Measurements from ENCODE around the gene CD52. TPM values are rescaled to one million over a fixed set of nuclear protein-coding genes. Genes with fewer than 3 reads are reported as not detected.

CD52 gene
- total RNA-seq, 4 donors from 2014 or later = 4.8 TPM; not detected in 3

GRCh38 chr1:26337206-26337535 lies 19.4 kb downstream of the CD52 start:
- TF ChIP-seq CTCF (IDR thresholded peaks at IDR 0.05) (no peak), POLR2A (IDR thresholded peaks at IDR 0.05) (no peak), EP300 (IDR thresholded peaks at IDR 0.05) (no peak)
- WGBS, 2 donors = 77 to 79% methylated on average over 5 to 7 of the region's 7 CpGs

GRCh38 chr1:26337625-26338024 lies 19.9 kb downstream of the CD52 start:
- Histone ChIP-seq H3K4me3 (no peak overlapping the region), H3K9me3 (no peaks in the 10 kb centered on the region), H3K4me1 (peaks cover 0 to 16% (median 8%) of the 10 kb centered on the region in 4 donors), H3K27me3 (peaks cover 0 to 47% of the 10 kb centered on the region in 2 donors), H3K36me3 (no peaks in the 10 kb centered on the region), H3K27ac (no peak overlapping the region)
- WGBS, 2 donors = 56 to 66% methylated on average over 3 to 4 of the region's 4 CpGs
- DNase-seq (ENCODE audit: low spot score in 2 of 2) = no peak
- no peak for TF ChIP-seq POLR2A (IDR thresholded peaks at IDR 0.05)
- TF ChIP-seq CTCF (IDR thresholded peaks at IDR 0.05) = no peak

More at GRCh38 chr1:26337206-26337535, 19.4 kb downstream of the CD52 start:
- peaks cover 0 to 16% (median 8%) of the 10 kb centered on the region in 4 donors for H3K4me1 ChIP-seq
- no peaks in the 10 kb centered on the region for H3K9me3 ChIP-seq
- no peak overlapping the region for H3K4me3 ChIP-seq
- H3K27me3 ChIP-seq = peaks cover 0 to 52% of the 10 kb centered on the region in 2 donors
- no peak overlapping the region for H3K27ac ChIP-seq
- DNase-seq (ENCODE audit: low spot score in 2 of 2) = no peak
- no peaks in the 10 kb centered on the region for H3K36me3 ChIP-seq

- Histone ChIP-seq H3K4me3 (no peak overlapping the region), H3K36me3 (no peaks in the 10 kb centered on the region), H3K27ac (no peak overlapping the region), H3K9me3 (no peaks in the 10 kb centered on the region), H3K4me1 (peaks cover 0 to 16% (median 8%) of the 10 kb centered on the region in 4 donors), H3K27me3 (peaks cover 0 to 39% of the 10 kb centered on the region in 2 donors)
- no peak for DNase-seq (ENCODE audit: low spot score in 2 of 2)
- WGBS, 2 donors = 46 to 55% methylated on average over 1 of the region's 1 CpG
- no peak for TF ChIP-seq EP300 (IDR thresholded peaks at IDR 0.05)
- TF ChIP-seq POLR2A (IDR thresholded peaks at IDR 0.05) = no peak
- no peak for TF ChIP-seq CTCF (IDR thresholded peaks at IDR 0.05)
These were observed 20.9 kb downstream of the CD52 start for GRCh38 chr1:26338670-26339069.

GRCh38 chr1:26340047-26340481 lies 22.3 kb downstream of the CD52 start:
- Histone ChIP-seq H3K4me3 (no peak overlapping the region), H3K36me3 (no peaks in the 10 kb centered on the region), H3K27me3 (peaks cover 0 to 25% of the 10 kb centered on the region in 2 donors), H3K4me1 (peaks cover 0 to 16% (median 8%) of the 10 kb centered on the region in 4 donors), H3K9me3 (no peaks in the 10 kb centered on the region), H3K27ac (no peak overlapping the region)
- DNase-seq (ENCODE audit: low spot score in 2 of 2) = no peak
- TF ChIP-seq EP300 (IDR thresholded peaks at IDR 0.05) (no peak), POLR2A (IDR thresholded peaks at IDR 0.05) (no peak), CTCF (IDR thresholded peaks at IDR 0.05) (no peak)
- WGBS, 2 donors = 64 to 69% methylated on average over 4 of the region's 4 CpGs

- 88 to 92% methylated on average over 14 to 15 of the region's 15 CpGs for WGBS, 2 donors
- TF ChIP-seq CTCF (IDR thresholded peaks at IDR 0.05) (no peak), POLR2A (IDR thresholded peaks at IDR 0.05) (no peak), EP300 (IDR thresholded peaks at IDR 0.05) (no peak)
These were observed 26.6 kb downstream of the CD52 start for GRCh38 chr1:26344147-26344920.

More at GRCh38 chr1:26344147-26344920, 26.6 kb downstream of the CD52 start:
- no peak for DNase-seq (ENCODE audit: low spot score in 2 of 2)
- Histone ChIP-seq H3K9me3 (no peaks in the 10 kb centered on the region), H3K4me1 (no peaks in the 10 kb centered on the region), H3K4me3 (no peak overlapping the region), H3K36me3 (no peaks in the 10 kb centered on the region), H3K27me3 (no peaks in the 10 kb centered on the region), H3K27ac (no peak overlapping the region)
